Caco-2 (cell line): Measurements from ENCODE around the gene MAST4. TPM values are rescaled to one million over a fixed set of nuclear protein-coding genes. Genes with fewer than 3 reads are reported as not detected.

Source experiments
- BruUV-seq: library from RNA; stranded (reverse); fragments of 400-500 nt; replicated peaks from 2 replicates; lab custom pipeline; 2021; lab: Mats Ljungman, UMichigan
- CTCF ChIA-PET: fragments of 300-600 bp; sonication (Branson Sonifier 250); formaldehyde crosslinking; loops from one replicate; lab custom pipeline; 2022; ENCODE audit warnings: antibody characterized with exemption; lab: Charles Lee
- POLR2A ChIA-PET: fragments of 300-600 bp; sonication (Branson Sonifier 250); formaldehyde crosslinking; loops from one replicate; lab custom pipeline; 2022; ENCODE audit warnings: antibody characterized with exemption; lab: Charles Lee
- DNase-seq, 2 experiments: peaks; one replicate each; pipeline versions ENCODE4 v3.0.0 to v3.0.0-alpha.2; 2020 to 2022
- H3K27me3 ChIP-seq: replicated peaks from 2 replicates; pipeline ENCODE4 v1.6.0; 2011; ENCODE audit warnings: low read length; ENCODE audit not compliant: control insufficient read depth, insufficient read depth
- H3K36me3 ChIP-seq: 2 replicates; pipeline ENCODE4 v1.5.1; 2011; ENCODE audit warnings: low read length; ENCODE audit not compliant: control insufficient read depth, insufficient read depth
- H3K4me1 ChIP-seq: fragments of 250-450 bp; sonication (Bioruptor Pico); 2 replicates; pipeline ENCODE4 v1.5.1; 2020; ENCODE audit warnings: mild to moderate bottlenecking
- H3K4me3 ChIP-seq: 2 replicates; pipeline ENCODE4 v1.5.1; 2011; ENCODE audit warnings: low read depth, mild to moderate bottlenecking, control low read depth, low read length
- H3K9me3 ChIP-seq: fragments of 250-450 bp; sonication (Bioruptor Pico); 2 replicates; pipeline ENCODE4 v1.5.1; 2020; ENCODE audit warnings: mild to moderate bottlenecking, moderate library complexity
- H3K27ac Mint-ChIP-seq: one replicate; pipeline ENCODE4 v1.8.0; 2022; ENCODE audit warnings: mixed read lengths; ENCODE audit not compliant: unreplicated experiment
- H3K27me3 Mint-ChIP-seq: one replicate; pipeline ENCODE4 v1.8.0; 2022; ENCODE audit warnings: mixed read lengths; ENCODE audit not compliant: insufficient read depth, unreplicated experiment
- H3K36me3 Mint-ChIP-seq: one replicate; pipeline ENCODE4 v1.8.0; 2022; ENCODE audit warnings: mild to moderate bottlenecking, mixed read lengths; ENCODE audit not compliant: insufficient read depth, unreplicated experiment
- H3K4me1 Mint-ChIP-seq: one replicate; pipeline ENCODE4 v1.8.0; 2022; ENCODE audit warnings: low read depth, mixed read lengths; ENCODE audit not compliant: unreplicated experiment
- H3K4me3 Mint-ChIP-seq: one replicate; pipeline ENCODE4 v1.8.0; 2022; ENCODE audit warnings: mild to moderate bottlenecking, moderate library complexity, mixed read lengths; ENCODE audit not compliant: unreplicated experiment
- H3K9me3 Mint-ChIP-seq: one replicate; pipeline ENCODE4 v1.8.0; 2022; ENCODE audit warnings: mixed read lengths; ENCODE audit not compliant: unreplicated experiment
- intact Hi-C: fragments of 100-400 bp; cut with micrococcal nuclease; formaldehyde crosslinking; loops from one replicate; pipeline ENCODE4 v1.10.0; 2022; ENCODE audit not compliant: unreplicated experiment
- total RNA-seq: library from RNA; stranded (reverse); gene quantifications from 2 replicates; pipeline ENCODE4 v1.2.3, GENCODE V29; 2022
- TF ChIP-seq, protein P1 (sequence below), 2 experiments: fragments of 200-600 bp in 1 of 2; IDR thresholded peaks; 1 replicate in 1 of 2; 2 replicates in 1 of 2; pipeline versions ENCODE4 v1.5.1 to v1.8.0; 2011 to 2022; ENCODE audit warnings: antibody characterized with exemption in 1 of 2, control low read depth in 1 of 2, inconsistent platforms in 1 of 2, low read depth in 1 of 2, low read length in 1 of 2, mild to moderate bottlenecking in 1 of 2, moderate library complexity in 1 of 2; ENCODE audit not compliant: insufficient read depth in 1 of 2, severe bottlenecking in 1 of 2, unreplicated experiment in 1 of 2

Gene MAST4
- total RNA-seq, 1 experiment from 2014 or later, result 17.8 TPM

DNA sequence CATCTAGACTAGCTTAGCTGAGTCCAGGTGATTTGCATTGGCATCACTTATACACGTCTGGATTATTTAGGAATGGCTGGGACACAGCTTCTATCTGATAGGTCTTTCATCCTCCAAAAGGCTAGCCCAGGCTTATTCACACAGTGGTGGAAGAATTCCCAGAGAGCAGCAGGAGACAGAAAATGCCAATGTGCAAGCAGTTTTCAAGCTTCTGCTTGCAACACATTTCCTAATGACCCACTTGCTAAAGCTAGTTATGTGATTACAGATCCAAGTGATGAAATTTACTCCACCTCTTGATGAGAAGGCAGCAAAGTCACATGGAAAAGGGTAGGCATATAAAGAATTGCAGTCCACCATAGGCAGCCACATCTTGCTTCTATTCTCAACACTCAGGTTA lies 44.2 kb upstream of the MAST4 start:
- Mint-ChIP-seq H3K4me3 (no peak overlapping the region), H3K4me1 (no peaks in the 10 kb centered on the region), H3K27me3 (peaks cover 2% of the 10 kb centered on the region), H3K36me3 (no peaks in the 10 kb centered on the region), H3K27ac (no peak overlapping the region), H3K9me3 (peaks cover 32% of the 10 kb centered on the region)
- intact Hi-C loops, result no loop called here
- TF ChIP-seq, protein P1, sequence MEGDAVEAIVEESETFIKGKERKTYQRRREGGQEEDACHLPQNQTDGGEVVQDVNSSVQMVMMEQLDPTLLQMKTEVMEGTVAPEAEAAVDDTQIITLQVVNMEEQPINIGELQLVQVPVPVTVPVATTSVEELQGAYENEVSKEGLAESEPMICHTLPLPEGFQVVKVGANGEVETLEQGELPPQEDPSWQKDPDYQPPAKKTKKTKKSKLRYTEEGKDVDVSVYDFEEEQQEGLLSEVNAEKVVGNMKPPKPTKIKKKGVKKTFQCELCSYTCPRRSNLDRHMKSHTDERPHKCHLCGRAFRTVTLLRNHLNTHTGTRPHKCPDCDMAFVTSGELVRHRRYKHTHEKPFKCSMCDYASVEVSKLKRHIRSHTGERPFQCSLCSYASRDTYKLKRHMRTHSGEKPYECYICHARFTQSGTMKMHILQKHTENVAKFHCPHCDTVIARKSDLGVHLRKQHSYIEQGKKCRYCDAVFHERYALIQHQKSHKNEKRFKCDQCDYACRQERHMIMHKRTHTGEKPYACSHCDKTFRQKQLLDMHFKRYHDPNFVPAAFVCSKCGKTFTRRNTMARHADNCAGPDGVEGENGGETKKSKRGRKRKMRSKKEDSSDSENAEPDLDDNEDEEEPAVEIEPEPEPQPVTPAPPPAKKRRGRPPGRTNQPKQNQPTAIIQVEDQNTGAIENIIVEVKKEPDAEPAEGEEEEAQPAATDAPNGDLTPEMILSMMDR (IDR thresholded peaks at IDR 0.05; ENCODE audit: insufficient read depth in 1 of 2, low read depth in 1 of 2, low read length in 1 of 2, severe bottlenecking in 1 of 2, unreplicated experiment in 1 of 2), result no peak
- no peaks in the 10 kb centered on the region for H3K27me3 ChIP-seq
- 0 out of 2 replicates have a peak, but pooled peaks cover 7% of the 10 kb centered on the region for H3K9me3 ChIP-seq
- ChIA-PET CTCF (no interaction called here), POLR2A (no interaction called here)
- no TSS peak for BruUV-seq
- H3K4me3 ChIP-seq, result no peak overlapping the region
- no peak for DNase-seq
- no peaks in the 10 kb centered on the region for H3K4me1 ChIP-seq
- no peaks in the 10 kb centered on the region for H3K36me3 ChIP-seq

DNA sequence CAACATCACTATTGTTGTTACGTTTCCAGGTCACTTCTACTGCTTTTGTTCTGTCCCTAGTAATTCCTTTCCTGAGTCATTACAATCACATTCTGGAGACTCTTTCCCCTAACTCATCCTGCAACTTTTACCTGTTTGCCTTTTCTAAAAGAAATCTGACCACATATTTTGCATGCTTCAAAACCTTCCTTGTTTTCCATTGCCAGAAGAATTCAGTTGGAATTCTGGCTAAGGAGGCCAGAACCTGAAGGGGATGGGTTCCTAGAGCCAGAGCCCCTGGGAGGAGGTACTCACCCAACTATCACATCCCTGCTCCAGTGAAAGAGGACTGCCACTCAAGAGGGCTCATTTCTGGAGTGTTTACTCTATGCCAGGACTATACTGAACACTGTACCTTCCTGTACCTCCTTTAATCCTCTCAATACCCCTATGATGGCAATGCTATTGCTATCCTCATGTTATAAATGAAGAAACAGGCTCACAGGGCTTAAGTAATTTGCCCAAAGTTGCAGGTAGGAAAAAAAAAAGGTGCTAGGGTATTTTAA lies 42.8 kb upstream of the MAST4 start:
- ChIA-PET CTCF (no interaction called here), POLR2A (no interaction called here)
- no peak overlapping the region for H3K27ac Mint-ChIP-seq
- intact Hi-C loops, result no loop called here
- BruUV-seq, result no TSS peak
- peaks cover 23% of the 10 kb centered on the region for H3K9me3 Mint-ChIP-seq
- TF ChIP-seq, protein P1 (IDR thresholded peaks at IDR 0.05; ENCODE audit: insufficient read depth in 1 of 2, low read depth in 1 of 2, low read length in 1 of 2, severe bottlenecking in 1 of 2, unreplicated experiment in 1 of 2), result no peak
- H3K4me3 Mint-ChIP-seq, result no peak overlapping the region
- no peaks in the 10 kb centered on the region for H3K4me1 Mint-ChIP-seq
- Histone ChIP-seq H3K9me3 (0 out of 2 replicates have a peak, but pooled peaks cover 4% of the 10 kb centered on the region), H3K27me3 (no peaks in the 10 kb centered on the region), H3K4me1 (no peaks in the 10 kb centered on the region), H3K36me3 (no peaks in the 10 kb centered on the region), H3K4me3 (no peak overlapping the region)
- no peak for DNase-seq
- no peaks in the 10 kb centered on the region for H3K36me3 Mint-ChIP-seq
- peaks cover 2% of the 10 kb centered on the region for H3K27me3 Mint-ChIP-seq

DNA sequence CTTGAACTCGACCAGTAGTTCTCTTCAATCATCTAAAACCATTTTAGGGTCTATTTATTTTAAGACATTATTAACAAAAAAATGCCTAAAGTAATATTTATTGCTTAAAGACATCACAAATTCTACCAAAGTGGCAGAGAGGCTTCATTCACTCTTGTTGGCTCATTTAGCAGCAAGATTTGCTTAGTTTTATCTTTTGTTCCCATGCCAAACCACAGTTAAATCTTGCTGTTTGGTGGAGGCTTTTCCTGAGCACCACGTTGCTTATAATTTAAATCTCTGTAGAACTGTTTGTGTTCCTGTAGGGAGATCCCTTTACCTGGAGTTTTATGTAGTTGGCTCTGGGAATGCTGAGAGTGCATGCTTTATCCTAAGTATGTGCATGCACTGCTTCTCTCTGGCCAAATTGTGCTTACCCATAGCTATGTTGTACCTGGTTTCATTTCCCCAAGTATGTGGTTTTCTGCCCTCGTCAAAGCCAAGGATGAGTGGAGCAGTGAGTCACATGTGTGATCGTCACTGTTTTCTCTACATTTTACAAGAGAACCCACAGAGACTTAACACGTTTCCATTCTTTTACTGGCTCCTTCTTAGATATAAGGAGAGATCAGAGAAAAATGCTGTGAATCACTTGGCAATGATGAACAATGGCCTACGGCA lies 42.1 kb upstream of the MAST4 start:
- Mint-ChIP-seq H3K9me3 (peaks cover 17% of the 10 kb centered on the region), H3K4me3 (no peak overlapping the region), H3K36me3 (no peaks in the 10 kb centered on the region), H3K27me3 (peaks cover 2% of the 10 kb centered on the region), H3K4me1 (no peaks in the 10 kb centered on the region), H3K27ac (no peak overlapping the region)
- H3K27me3 ChIP-seq, result no peaks in the 10 kb centered on the region
- TF ChIP-seq, protein P1 (IDR thresholded peaks at IDR 0.05; ENCODE audit: insufficient read depth in 1 of 2, low read depth in 1 of 2, low read length in 1 of 2, severe bottlenecking in 1 of 2, unreplicated experiment in 1 of 2), result no peak
- no peak overlapping the region for H3K4me3 ChIP-seq
- POLR2A ChIA-PET, result no interaction called here
- CTCF ChIA-PET, result no interaction called here
- no TSS peak for BruUV-seq
- no peak for DNase-seq
- intact Hi-C loops, result no loop called here
- H3K9me3 ChIP-seq, result 0 out of 2 replicates have a peak, but pooled peaks cover 4% of the 10 kb centered on the region
- H3K4me1 ChIP-seq, result no peaks in the 10 kb centered on the region
- no peaks in the 10 kb centered on the region for H3K36me3 ChIP-seq
